Stomach smooth muscle (tissue), 2 donors: ENCODE data around the gene LSM10.

Source experiments
- H3K27ac ChIP-seq: one replicate; pipeline ENCODE4 v1.7.0; 2013; ENCODE audit warnings: mild to moderate bottlenecking, low read length, inconsistent platforms
- H3K27me3 ChIP-seq, 2 donors: one replicate each; pipeline ENCODE4 v1.7.0; 2013; ENCODE audit warnings: low read length in 2 of 2; ENCODE audit not compliant: insufficient read depth in 2 of 2, control insufficient read depth in 1 of 2
- H3K36me3 ChIP-seq, 2 donors: one replicate each; pipeline ENCODE4 v1.7.0; 2013; ENCODE audit warnings: low read length in 2 of 2; ENCODE audit not compliant: control insufficient read depth in 2 of 2, insufficient read depth in 2 of 2
- H3K4me1 ChIP-seq: one replicate; pipeline ENCODE4 v1.7.0; 2013; ENCODE audit warnings: low read length; ENCODE audit not compliant: control insufficient read depth, insufficient read depth
- H3K4me3 ChIP-seq, 2 donors: one replicate each; pipeline ENCODE4 v1.7.0; 2013; ENCODE audit warnings: low read length in 2 of 2
- H3K9ac ChIP-seq, 2 donors: one replicate each; pipeline ENCODE4 v1.7.0; 2013; ENCODE audit warnings: low read length in 2 of 2, mild to moderate bottlenecking in 1 of 2
- H3K9me3 ChIP-seq, 2 donors: one replicate each; pipeline ENCODE4 v1.7.0; 2013; ENCODE audit warnings: low read length in 2 of 2; ENCODE audit not compliant: control insufficient read depth in 2 of 2
- donor health status: healthy.
- donor health status: Pancreatic carcinoma.

LSM10 gene

DNA sequence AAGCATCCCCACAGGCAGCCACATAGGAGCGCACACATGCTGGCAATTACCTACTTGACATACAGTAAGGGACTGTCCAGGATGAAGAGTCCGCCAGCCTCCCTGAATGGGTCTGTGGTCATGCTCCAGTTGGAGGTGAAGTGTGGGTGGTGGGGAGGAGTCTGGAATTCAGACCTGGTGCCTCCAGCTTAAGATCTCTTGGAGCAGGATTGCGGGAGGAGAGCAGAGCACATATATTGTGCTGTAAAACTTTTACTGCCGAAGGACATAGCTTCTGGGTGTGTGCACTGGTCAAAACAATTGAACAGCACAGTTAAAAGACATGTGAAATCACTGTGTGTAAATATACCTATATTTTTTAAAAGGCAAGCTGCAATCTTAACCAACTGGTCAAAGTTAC lies 29.9 kb downstream of the LSM10 start:
- Histone ChIP-seq H3K4me1 (peaks cover 35% of the 10 kb centered on the region), H3K4me3 (no peak overlapping the region), H3K36me3 (peaks cover 10 to 12% of the 10 kb centered on the region in 2 donors), H3K9ac (no peak overlapping the region), H3K27me3 (no peaks in the 10 kb centered on the region), H3K9me3 (no peaks in the 10 kb centered on the region), H3K27ac (no peak overlapping the region)

GRCh38 chr1:36367066-36367465 lies 30.6 kb downstream of the LSM10 start:
- H3K9ac ChIP-seq, result no peak overlapping the region
- no peak overlapping the region for H3K27ac ChIP-seq
- no peak overlapping the region for H3K4me3 ChIP-seq
- peaks cover 14 to 15% of the 10 kb centered on the region in 2 donors for H3K36me3 ChIP-seq
- H3K9me3 ChIP-seq, result no peaks in the 10 kb centered on the region
- H3K4me1 ChIP-seq, result peaks cover 29% of the 10 kb centered on the region
- H3K27me3 ChIP-seq, result no peaks in the 10 kb centered on the region

- H3K4me1 ChIP-seq, result peaks cover 29% of the 10 kb centered on the region
These were observed 31.5 kb downstream of the LSM10 start for GRCh38 chr1:36366091-36366661.

GRCh38 chr1:36365381-36365780 lies 32.3 kb downstream of the LSM10 start:
- H3K4me1 ChIP-seq, result peaks cover 29% of the 10 kb centered on the region
- H3K36me3 ChIP-seq, result peaks cover 21 to 23% of the 10 kb centered on the region in 2 donors
- peak overlapping the region; percentile 24 for H3K27ac ChIP-seq

More at GRCh38 chr1:36366091-36366661, 31.5 kb downstream of the LSM10 start:
- Histone ChIP-seq H3K27me3 (no peaks in the 10 kb centered on the region), H3K9ac (peak overlapping the region; percentile 21 to 33), H3K9me3 (no peaks in the 10 kb centered on the region), H3K4me3 (no peak overlapping the region), H3K27ac (peak overlapping the region; percentile 24), H3K36me3 (peaks cover 18 to 19% of the 10 kb centered on the region in 2 donors)

GRCh38 chr1:36359911-36360550 lies 37.7 kb downstream of the LSM10 start:
- Histone ChIP-seq H3K4me3 (no peak overlapping the region), H3K36me3 (peaks cover 32 to 52% of the 10 kb centered on the region in 2 donors), H3K27me3 (no peaks in the 10 kb centered on the region), H3K9ac (no peak overlapping the region), H3K27ac (no peak overlapping the region), H3K4me1 (no peaks in the 10 kb centered on the region), H3K9me3 (no peaks in the 10 kb centered on the region)

More at GRCh38 chr1:36365381-36365780, 32.3 kb downstream of the LSM10 start:
- Histone ChIP-seq H3K9me3 (no peaks in the 10 kb centered on the region), H3K27me3 (no peaks in the 10 kb centered on the region), H3K4me3 (no peak overlapping the region), H3K9ac (no peak overlapping the region)

- Histone ChIP-seq H3K36me3 (peaks cover 38 to 59% of the 10 kb centered on the region in 2 donors), H3K4me3 (no peak overlapping the region), H3K4me1 (no peaks in the 10 kb centered on the region), H3K27ac (no peak overlapping the region), H3K9me3 (no peaks in the 10 kb centered on the region), H3K9ac (no peak overlapping the region), H3K27me3 (no peaks in the 10 kb centered on the region)
These were observed 38.3 kb downstream of the LSM10 start for GRCh38 chr1:36359383-36359782.

DNA sequence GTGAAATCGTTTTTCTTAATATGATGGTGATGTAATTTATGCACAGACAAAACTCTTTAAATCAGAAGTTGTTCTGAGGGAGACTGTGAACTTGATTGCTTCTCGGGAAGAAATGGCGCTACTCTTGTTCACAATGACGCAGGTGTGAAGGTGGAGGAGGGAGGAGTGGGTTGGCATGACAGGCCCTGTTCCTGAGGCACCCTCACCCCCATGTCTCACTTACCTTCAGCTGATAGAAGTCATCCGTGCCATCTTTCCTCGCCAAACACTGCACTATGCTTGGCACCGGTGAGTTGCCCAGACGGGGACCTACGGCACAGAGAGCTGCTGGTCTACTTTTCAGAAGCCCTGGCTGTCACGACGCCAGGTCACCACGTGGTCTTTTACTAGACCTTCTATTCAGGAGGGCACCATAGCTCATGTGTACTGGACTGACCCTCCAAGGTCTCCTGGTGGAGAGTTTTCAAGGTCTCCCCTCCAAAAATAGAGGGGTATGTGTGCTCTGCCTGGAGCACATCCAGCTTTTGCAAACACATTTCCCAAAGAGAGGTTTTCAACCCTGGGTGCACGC lies 39.1 kb downstream of the LSM10 start:
- Histone ChIP-seq H3K27ac (no peak overlapping the region), H3K4me1 (no peaks in the 10 kb centered on the region), H3K9me3 (no peaks in the 10 kb centered on the region), H3K36me3 (peaks cover 44 to 64% of the 10 kb centered on the region in 2 donors), H3K9ac (no peak overlapping the region), H3K27me3 (no peaks in the 10 kb centered on the region), H3K4me3 (no peak overlapping the region)

DNA sequence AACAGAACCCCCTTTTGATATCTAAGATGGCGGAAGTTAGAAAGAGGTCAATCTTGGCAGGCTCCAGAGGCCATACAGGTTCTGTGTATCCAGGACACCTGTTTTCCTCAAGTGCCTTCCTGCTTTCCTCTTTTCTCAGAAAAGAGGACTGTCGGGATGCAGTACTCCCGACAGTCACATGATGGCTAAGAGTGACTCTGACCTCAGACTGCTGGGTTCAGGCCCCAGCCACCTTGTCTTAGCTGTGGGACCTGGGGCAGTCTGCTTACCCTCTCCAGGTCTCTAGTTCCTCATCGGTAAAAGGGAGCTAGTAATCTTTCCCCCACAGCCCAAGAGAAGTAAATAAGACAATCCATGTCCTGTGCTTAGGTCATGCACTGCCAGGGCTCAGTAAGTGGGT lies 41.9 kb downstream of the LSM10 start:
- H3K27ac ChIP-seq, result no peak overlapping the region
- peaks cover 42 to 64% of the 10 kb centered on the region in 2 donors for H3K36me3 ChIP-seq
- H3K4me3 ChIP-seq, result no peak overlapping the region
- H3K4me1 ChIP-seq, result peaks cover 21% of the 10 kb centered on the region
- no peaks in the 10 kb centered on the region for H3K9me3 ChIP-seq
- H3K27me3 ChIP-seq, result no peaks in the 10 kb centered on the region
- H3K9ac ChIP-seq, result no peak overlapping the region

- no peaks in the 10 kb centered on the region for H3K9me3 ChIP-seq
- no peak overlapping the region for H3K4me3 ChIP-seq
- no peak overlapping the region for H3K27ac ChIP-seq
- peaks cover 34% of the 10 kb centered on the region for H3K4me1 ChIP-seq
- H3K27me3 ChIP-seq, result no peaks in the 10 kb centered on the region
- H3K36me3 ChIP-seq, result peaks cover 42 to 60% of the 10 kb centered on the region in 2 donors
- H3K9ac ChIP-seq, result no peak overlapping the region
These were observed 43.2 kb downstream of the LSM10 start for GRCh38 chr1:36354486-36354885.

GRCh38 chr1:36352910-36353878 lies 44.5 kb downstream of the LSM10 start:
- Histone ChIP-seq H3K4me3 (no peak overlapping the region), H3K27ac (no peak overlapping the region), H3K9ac (no peak overlapping the region), H3K4me1 (peaks cover 39% of the 10 kb centered on the region), H3K36me3 (peaks cover 39 to 59% of the 10 kb centered on the region in 2 donors), H3K9me3 (no peaks in the 10 kb centered on the region), H3K27me3 (no peaks in the 10 kb centered on the region)
